SKM-1 treated with dmso at 0.1 percent for 144 hours (cell line): ENCODE results near the gene SLC24A3.
A peak's percentile ranks its signal among the peaks of the same experiment; 100 is the strongest.

Experiments
- DNase-seq: peaks from one replicate; lab custom pipeline; 2025; ENCODE audit not compliant: unreplicated experiment; lab: John Stamatoyannopoulos, UW

The SLC24A3 gene

DNA sequence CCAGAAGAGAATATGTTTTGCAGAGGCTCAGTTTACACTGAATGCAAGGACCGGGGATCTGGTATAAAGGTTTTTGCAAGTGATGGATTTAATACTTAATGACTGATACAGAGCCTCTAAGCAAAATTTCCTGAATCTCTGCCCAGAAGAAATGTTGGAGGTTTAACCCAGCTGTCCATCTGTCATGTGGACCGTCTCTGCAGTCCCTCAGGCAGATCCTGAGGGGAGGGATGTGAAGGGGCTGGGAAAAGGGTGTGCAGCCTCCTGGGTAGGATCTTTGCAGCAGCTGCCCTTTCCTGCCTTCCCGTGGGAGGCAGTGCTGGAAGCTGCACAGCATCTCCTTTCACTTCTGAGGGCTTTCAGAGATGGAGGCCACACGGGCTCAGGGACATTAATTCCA lies 207.0 kb downstream of the SLC24A3 start:
- no peak for DNase-seq

DNA sequence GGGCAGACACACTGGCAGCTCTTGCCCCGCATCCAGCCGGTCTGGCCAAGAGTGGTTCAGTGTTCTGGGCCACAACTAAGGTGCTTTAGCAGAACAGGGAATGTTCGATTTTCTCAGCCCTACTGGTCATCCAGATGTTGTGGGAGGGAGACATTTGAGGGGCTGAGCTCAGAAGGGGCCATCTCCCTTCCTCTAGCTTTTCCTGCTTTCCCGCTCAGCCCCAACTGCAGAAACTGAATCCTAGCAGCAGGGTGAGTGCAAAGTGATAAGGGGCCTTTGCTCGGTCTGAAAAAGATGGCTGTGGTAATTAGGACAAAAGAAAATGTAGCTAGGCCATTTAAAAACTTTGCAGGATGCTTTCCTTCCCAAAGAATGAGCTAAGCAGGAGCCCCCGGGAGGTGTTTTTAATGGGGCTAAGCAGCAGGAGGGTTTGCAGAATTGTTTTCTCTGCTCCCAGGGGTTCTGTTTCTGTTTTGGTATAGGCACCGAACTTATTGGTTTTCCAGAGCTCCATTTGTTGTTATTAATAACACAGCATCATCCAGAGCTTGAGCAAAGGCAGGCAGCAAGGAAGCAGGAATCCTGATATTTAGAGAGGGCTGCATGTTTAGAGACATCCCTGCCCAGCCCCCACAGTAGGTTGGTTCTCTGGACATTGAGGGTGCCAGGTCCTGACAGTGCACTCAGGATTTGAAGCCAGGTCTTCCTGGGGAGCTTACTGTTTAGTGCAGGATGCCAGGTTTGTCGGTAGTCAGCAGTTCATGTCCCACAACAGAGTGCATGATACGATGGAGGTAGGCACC lies 210.9 kb downstream of the SLC24A3 start:
- DNase-seq: no peak

DNA sequence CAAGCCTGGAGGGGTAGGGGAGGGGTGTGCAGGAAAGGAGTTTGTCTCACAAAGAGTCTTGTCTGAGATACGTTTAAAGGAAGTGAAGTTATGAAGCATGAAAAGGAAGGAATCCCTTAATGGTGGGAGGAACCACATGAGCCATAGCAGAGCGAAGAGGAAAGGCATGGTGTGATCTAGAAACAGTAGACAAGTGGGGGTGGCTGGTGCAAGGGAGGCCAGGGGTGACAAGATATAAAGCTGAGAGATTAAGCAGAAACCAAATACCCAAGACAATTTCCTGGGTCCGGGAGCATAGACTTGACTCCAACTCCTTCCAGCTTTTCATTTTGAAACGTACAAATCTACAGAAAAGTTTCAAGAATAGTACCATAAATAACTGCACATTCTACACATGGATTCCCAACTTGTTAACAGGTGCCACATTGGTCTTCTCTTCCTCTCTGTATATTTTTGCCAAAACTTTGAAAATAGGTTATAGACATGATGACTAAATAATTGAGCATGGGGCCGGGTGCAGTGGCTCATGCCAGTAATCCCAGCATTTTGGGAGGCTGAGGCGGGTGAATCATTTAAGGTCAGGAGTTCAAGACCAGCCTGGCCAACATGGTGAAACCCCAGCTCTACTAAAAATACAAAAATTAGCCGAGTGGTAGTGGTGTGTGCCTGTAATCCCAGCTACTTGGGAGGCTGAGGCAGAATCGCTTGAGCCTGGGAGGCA lies 211.6 kb downstream of the SLC24A3 start:
- DNase-seq: no peak

DNA sequence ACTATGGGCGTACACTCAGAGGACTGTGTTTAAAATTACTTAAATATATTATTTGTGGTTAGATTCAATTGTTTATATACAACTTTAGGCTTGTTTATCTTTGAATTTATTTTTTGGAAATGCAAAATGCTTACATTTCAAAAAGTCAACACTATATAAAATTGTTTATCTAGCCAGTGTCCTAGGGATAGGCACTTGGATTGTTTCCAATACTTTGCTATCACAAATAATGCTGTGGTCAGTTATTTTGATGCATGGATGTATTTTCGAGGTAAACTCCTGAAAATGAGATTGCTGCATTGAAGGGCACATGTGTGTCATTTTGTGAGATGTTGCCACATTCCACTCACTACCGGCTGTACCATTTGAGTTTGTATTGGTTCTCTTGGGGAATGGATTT lies 213.9 kb downstream of the SLC24A3 start:
- no peak for DNase-seq

DNA sequence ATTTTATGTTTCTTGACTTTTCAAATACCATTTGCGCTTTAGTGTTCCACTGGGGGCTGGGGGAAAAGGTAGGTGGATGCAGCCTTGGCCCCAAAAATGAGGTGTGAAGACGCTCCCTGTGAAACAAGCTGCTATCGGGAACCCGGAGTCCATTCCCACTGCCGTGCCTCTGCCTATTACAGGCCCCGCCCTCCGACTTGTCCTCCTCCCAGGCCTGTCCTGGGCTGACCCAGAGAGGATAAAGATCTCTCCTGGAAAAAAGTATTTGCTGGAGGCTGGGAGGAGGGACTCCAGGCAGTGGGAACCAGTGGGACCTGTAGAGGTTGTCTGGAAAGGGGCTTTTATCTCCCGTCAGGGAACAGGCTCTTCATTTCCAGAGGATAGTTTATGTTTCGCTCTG lies 215.0 kb downstream of the SLC24A3 start:
- DNase-seq: no peak

DNA sequence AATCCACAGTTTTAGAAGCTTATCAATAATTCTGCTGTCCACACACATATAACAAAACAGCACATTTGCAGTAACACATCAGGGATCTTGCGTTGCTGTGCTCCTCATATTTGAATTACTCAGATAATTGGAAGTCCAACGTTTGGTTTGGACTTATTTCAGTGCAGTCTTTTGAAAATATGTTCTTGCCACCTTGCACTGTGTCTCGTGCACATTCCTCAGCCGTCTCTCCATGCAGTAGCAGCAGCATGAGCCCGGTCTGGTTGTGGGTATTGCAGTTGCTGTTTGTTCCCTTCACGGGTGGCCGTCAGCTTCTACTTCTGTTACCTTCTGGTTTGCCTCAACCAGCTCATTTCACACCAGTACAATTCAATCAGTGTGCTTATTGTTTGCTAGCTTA lies 215.5 kb downstream of the SLC24A3 start:
- DNase-seq: no peak

DNA sequence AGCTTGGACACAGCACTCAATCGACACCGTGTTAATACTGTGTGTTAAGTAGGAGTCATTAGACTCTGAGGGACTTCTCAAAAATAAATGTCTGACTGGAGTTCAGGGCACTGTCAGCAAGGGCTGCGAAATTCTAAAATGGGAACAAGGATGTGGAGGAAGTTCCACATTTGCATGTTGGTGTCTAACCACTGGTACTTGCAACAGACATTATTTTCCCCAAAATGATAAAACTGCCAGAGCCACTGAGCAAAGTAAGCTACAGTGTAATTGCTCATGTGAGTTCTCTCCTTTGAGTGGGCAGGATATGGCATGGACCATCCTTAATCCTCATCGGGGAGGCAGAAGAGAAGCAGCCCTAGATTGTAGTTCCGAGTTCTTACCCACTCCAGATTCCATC lies 215.9 kb downstream of the SLC24A3 start:
- peak; percentile 55 for DNase-seq

DNA sequence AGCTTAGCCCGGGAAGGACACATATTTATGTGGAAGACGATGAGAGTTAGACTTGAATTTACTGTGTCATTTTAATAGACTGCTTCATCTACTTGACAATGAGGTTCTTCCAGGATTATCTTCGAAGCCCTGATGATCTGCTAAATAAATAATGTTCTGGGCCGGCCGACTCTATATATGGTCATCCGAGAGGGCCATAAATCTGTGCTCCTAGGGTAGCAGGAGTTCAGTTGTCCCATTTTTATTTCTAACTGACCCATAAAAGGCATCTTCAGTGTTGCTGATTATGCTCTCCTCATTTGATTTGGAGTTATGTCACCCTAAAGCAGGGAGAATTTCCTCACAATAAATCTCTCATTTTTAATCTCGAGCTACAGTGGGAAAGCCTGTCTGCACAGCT lies 217.1 kb downstream of the SLC24A3 start:
- no peak for DNase-seq

DNA sequence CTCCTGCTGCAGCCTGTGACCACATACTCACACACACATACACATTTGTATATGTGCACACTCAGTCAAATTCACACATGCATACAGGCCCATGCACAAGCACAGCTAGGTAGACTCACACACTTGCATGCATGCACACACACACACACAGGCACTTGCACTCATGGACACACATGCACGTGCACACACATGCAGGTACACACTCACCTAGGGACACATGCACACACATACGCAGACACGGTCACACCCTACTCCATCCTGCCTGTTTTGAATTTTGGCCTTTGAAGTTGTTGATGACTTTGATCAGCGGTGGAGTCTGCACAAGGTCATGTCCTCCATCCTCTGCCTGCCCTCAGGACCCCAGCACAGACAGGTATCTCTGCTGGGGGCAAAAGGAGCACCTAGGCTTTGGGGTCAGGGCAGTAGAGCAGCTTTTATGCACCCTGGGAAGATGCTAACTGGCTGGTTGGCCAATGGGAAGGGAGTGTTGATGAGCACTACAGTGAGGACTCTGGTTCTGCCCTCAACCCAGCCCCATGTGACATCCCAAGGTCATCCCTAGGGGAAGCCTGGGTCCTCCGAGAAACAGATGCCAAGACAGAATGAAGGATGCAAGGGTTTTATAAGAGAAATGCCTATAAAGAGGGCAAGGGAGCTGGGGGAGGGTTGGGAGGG lies 218.3 kb downstream of the SLC24A3 start:
- DNase-seq: no peak

DNA sequence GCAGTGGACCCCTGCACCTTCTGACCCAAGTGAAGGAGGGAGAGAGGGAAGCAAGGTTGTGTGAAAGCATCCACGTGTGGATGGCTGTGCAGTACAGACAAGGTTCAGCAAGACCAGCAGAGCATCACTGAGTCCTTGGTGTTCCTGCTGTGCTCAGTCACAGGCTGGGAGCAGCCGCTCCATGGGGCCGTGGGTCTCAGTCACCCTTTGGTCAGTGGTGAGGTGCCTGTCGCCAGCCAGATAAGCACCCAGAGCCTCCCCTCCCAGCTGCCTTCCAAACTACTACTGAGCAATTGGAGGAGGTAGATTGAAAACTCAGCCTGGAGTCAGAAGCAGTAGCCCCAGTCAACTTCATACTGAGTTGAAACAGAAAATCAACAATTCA lies 218.9 kb downstream of the SLC24A3 start:
- DNase-seq: no peak

DNA sequence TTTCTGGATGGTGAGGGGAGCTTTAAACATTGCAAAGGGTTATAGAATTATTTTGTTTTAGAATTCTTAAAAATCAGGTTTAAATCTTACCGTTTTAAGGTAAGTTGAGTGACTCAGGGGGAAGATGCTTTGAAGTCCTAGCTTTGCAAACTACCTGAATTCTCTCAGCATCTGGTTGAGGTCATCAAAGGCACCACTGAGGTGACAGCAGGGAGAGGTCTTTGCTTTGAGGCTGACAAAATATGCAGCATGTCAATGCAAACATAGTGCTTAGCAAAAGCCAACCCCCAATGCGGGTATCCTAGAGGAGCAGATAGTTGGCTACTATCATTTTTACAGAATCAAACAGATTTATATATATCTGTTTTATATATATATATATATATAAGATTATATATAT lies 219.5 kb downstream of the SLC24A3 start:
- DNase-seq: no peak

DNA sequence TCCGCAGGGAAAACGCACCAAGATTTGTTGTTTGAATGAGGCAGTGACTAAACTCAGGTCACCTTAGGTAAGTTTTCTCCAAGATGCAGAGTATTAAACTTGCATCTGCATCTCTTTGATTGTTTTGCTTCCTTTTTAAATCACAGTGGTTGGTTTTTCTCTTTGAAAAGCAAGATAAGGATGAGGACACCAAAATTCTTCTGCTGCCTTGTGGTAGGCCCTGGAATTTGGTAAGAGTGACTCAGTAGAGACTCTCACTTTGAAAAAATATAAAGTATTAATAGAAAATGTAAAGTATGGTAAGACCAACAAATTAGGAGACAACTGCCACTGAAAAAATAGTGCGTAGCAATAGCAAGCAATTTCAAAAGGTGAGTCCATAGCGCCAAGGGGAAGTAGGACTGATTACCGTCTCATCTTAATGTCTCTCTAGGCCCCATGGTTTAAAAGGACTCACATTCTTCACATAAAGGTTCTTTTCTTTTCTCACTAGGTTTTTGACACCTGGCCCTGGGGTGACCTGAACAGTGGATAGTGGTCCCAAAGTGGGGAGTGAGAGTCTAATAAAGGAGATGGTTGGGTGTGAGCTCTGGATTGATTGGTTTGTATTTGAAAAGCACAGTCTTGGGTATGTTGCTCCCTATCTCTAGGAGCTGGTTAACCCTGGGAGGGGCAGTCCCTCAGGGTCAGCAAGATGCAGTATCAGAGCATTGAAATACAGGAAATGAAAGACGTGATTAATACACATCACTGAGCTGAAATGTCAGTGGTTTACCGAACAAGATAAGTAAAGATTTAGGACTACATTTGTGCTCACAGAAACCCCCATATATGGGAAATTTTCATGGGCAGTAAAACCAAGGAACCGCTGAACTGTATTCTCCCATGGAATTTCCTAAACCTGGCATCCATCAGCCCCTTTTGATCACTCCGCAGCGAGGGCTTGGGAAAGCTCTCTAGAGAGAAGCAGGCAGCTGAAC lies 221.2 kb downstream of the SLC24A3 start:
- no peak for DNase-seq

DNA sequence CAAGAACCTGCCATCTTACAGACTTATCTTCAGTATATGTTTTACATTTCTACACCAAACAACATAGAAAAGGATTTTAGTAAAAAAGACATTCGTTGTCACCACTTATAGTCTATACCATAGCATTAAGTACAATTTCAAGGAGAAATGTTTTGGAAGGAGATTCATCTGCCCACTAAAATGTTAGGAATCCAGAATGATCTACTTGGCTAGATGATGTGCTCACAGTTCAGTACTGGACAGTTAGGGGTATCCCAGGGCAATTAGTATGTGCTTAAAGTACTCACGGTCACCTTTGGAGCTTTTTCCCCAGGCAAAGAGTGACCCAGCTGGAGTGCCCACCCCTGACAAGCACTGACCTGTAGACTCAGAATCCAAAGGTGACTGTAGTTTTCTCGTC lies 222.9 kb downstream of the SLC24A3 start:
- DNase-seq: no peak

DNA sequence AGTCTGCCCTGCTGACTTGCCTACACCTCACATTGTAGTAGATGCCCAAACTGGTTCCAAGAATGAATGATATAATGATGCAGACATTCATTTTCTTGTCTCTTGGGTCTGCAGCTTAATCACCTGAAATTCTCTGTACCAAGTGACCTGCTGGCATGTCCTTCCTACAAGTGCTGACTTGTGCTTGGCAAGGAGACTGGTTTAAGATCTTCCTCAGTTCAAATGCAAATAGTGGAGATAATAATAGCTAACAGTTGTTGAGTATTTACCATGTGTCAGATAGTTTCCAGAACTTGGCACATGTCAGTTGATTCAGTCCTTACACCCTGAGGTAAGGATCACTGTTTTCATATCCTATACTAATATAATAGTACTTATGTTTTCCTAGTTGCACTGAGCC lies 223.4 kb downstream of the SLC24A3 start:
- no peak for DNase-seq

DNA sequence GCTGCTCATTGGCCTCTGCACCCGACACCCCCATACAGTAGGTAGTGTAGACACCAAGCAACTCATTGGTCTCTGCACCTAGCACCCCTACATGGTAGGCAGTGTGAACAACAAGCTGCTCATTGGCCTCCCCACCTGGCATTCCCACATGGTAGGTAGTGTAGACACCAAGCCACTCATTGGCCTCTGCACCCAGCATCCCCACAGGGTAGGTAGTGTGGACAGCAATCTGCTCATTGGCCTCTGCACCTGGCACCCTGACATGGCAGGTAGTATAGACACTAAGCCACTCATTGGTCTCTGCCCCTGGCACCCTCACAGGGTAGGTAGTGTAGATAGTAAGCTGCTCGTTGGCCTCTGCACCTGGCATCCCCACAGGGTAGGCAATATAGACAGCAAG lies 226.0 kb downstream of the SLC24A3 start:
- DNase-seq: no peak

DNA sequence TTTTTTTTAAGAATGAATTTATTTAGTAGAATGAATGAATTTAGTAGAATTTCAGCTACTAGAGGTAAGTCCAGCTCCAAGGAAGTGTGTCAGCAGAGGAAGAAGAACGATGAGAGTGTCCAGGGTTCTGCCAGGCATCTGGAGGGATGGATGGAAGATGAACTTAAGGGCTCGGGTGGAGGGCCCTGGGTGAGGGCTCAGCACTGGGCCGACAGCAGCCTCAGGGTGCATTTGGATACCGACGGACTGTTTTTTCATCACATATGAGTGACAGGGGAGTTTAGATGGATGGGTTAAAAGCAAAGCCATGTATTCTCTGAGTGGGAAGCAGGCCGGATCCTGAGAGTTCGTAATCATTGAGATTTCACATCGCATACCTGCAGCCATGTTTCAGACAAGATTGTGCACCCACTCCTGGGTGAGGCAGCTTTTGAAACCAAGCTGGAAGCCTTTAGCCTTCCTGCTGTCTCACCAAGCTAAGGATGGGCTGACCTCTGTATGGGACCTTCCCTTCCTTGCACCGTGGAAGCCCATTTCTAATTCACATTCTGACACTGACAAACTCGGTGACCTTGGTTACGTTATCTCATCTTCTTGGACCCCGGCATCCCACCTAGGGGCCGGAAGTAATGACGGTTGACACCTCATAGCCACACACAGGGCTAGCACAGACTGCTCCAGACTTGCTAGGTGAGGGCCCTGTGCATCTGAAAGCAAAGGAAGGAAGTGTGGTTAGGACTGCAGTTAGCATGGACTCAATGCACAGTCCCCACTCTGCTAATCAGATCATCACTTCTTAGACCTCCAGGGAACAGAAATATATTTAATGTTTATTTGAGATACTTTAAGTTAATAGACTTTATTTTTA lies 228.5 kb downstream of the SLC24A3 start:
- DNase-seq: no peak

DNA sequence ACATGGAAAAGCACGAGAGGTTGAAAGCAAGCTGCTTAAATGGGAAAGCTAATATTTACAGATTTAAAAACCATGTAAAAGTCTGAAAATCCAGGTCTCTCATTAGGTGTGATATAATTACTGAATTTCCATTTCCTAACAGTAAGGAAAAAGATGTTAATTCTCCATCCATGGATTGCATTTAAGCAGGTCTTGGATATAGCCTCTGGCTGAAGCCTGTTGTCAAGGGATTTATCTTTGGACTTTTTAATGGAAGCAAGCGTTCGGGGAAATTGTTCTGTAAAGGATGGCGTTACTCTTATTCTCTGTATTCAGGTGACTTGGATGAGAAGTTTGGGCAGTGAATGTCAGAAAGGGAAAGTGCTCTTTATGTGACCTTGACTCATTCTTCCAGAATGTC lies 233.8 kb downstream of the SLC24A3 start:
- no peak for DNase-seq

DNA sequence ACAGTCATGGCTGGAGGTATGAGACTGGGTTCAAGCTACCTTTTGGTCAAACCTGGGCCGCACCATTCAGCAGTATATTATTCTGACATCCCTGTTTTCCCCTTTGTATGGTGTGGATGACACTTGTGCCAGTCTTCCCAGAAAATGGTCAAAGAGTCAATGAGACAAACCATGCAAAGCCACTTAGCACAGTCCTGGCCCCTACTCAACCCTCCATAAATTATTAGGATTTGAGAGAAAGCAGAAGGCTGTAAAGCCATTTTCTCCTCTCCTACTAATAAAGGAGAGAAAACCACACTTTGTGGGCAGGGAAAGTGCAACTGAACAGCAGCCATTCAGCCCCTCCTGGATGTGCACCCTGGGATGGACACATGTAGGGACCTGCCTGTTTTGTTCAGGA lies 236.2 kb downstream of the SLC24A3 start:
- no peak for DNase-seq

DNA sequence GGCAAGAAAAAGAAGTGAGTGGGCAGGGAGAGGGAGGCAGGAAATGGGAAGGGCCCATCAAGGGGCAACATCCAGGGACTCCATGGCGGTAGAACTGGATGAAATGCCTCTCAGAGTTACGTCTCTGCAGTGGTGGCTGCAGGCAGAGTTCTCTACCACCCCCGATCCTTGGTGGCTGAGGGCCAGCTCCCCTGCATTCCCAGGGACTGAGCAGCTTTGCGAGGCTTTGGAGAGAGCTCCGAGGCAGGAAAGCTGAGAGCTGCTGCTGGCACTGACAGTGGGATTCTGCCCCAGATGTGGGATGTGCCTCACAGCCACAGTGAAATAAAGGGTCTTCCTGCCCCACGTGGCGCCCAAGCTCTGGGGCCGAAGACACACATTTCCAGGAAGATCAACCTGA lies 236.6 kb downstream of the SLC24A3 start:
- DNase-seq: no peak
